ENCODE measurements around the gene TOP1. TPM values are rescaled to one million over a fixed set of nuclear protein-coding genes. Genes with fewer than 3 reads are reported as not detected.

TOP1 gene
- total RNA-seq, 1 donor from 2014 or later, result 84.6 TPM

DNA sequence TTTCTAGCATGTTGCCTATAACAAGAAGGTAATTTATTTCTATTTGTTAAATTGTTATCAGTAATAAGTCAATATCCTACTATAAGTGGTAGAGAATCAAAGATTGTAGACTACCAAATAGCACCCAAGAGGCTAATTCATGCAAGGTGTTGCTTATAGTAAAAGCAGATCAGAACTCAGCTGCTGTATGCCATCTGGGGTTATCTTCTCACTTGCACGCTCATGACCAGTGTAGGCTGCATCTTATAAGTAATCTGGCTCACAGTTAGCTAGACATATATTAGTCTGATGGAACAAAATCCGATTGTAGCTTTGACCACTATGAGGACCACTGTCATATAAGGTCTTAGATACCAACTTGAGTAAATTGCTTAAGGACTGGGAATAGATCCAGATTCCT is 17.0 kb downstream of the TOP1 start:
- Mint-ChIP-seq H3K4me1 (ENCODE audit: unreplicated experiment) (peaks cover 65% of the 10 kb centered on the region), H3K27ac (no peak overlapping the region), H3K27me3 (no peaks in the 10 kb centered on the region), H3K9me3 (no peaks in the 10 kb centered on the region), H3K36me3 (peaks cover 10% of the 10 kb centered on the region), H3K4me3 (no peak overlapping the region)
- TF ChIP-seq, protein P1, sequence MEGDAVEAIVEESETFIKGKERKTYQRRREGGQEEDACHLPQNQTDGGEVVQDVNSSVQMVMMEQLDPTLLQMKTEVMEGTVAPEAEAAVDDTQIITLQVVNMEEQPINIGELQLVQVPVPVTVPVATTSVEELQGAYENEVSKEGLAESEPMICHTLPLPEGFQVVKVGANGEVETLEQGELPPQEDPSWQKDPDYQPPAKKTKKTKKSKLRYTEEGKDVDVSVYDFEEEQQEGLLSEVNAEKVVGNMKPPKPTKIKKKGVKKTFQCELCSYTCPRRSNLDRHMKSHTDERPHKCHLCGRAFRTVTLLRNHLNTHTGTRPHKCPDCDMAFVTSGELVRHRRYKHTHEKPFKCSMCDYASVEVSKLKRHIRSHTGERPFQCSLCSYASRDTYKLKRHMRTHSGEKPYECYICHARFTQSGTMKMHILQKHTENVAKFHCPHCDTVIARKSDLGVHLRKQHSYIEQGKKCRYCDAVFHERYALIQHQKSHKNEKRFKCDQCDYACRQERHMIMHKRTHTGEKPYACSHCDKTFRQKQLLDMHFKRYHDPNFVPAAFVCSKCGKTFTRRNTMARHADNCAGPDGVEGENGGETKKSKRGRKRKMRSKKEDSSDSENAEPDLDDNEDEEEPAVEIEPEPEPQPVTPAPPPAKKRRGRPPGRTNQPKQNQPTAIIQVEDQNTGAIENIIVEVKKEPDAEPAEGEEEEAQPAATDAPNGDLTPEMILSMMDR (conservative IDR thresholded peaks at IDR 0.05), result no peak
- DNase-seq (ENCODE audit: extremely low spot score, unreplicated experiment), result no peak

DNA sequence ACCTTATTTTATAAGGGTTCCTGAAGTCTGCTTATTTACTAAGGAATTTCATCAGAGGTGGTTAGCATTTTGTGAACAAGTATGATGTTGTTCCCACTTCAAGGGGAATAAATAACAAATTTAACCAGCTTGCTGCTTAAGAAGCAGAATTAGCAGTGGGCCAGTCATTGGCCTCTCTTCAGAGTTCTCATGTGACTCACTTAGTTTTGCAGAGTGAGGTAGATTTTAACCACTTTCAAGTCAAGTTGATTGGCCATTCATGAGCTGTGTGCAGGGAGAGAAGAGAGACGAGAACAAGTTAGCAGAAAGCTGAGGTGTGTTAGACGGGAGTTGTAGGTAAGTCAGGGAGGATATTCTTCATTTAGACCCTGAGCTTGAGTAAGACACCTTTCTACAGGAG is 18.1 kb downstream of the TOP1 start:
- H3K27ac Mint-ChIP-seq, result peak overlapping the region; percentile 0
- H3K36me3 Mint-ChIP-seq, result peaks cover 6% of the 10 kb centered on the region
- H3K9me3 Mint-ChIP-seq, result no peaks in the 10 kb centered on the region
- DNase-seq (ENCODE audit: extremely low spot score, unreplicated experiment), result no peak
- no peak overlapping the region for H3K4me3 Mint-ChIP-seq
- peaks cover 72% of the 10 kb centered on the region for H3K4me1 Mint-ChIP-seq (ENCODE audit: unreplicated experiment)
- TF ChIP-seq, protein P1 (conservative IDR thresholded peaks at IDR 0.05), result no peak
- H3K27me3 Mint-ChIP-seq, result no peaks in the 10 kb centered on the region

DNA sequence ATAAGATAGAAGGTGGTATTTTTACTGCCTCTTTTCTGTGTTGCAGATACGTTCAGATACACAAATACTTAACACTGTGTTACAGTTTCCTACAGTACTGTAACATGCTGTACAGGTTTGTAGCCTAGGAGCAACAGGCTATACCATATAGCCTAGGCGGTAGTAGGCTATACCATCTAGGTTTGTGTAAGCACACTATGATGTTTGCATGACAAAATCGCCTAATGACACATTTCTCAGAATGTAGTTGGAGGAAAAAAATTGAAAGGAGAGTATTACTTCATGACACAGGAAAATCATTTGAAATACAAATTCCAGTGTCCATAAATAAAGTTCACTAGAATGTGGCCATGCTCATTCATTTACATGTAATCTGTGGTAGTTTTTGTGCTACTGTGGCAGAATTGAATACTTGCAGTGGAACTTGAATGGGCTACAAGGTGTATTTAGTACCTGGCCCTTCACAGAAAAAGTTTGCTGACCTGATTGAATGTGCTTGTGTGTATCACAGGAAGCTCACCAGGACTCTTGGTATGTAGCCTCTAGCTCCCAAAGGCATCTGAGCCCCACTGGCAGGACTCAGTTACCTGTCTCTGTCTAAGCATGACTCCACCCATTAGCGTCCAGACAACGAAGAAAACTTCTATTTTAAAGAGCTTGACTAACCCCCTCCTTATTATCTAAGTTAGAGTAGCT is 18.8 kb downstream of the TOP1 start:
- H3K9me3 Mint-ChIP-seq, result no peaks in the 10 kb centered on the region
- no peak for DNase-seq (ENCODE audit: extremely low spot score, unreplicated experiment)
- peak overlapping the region; percentile 56 for H3K4me3 Mint-ChIP-seq
- TF ChIP-seq, protein P1 (conservative IDR thresholded peaks at IDR 0.05), result no peak
- H3K36me3 Mint-ChIP-seq, result peaks cover 6% of the 10 kb centered on the region
- peaks cover 77% of the 10 kb centered on the region for H3K4me1 Mint-ChIP-seq (ENCODE audit: unreplicated experiment)
- H3K27ac Mint-ChIP-seq, result peak overlapping the region; percentile 60
- H3K27me3 Mint-ChIP-seq, result no peaks in the 10 kb centered on the region

DNA sequence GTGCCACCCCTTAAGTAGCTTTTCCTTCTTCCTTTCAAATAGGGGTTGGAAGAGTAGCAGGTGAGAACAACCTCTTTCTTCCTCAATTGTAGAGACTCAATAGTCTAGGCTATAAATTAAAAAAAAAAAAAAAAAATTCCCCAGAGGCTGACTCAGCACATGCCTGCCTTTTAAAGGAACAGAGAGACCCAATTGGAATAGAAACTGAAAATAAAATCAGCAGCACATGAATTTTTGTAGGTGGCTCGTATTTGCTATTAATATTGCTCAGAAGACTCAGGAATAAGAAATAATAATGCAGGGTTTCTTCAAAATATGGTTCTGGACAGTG is 19.3 kb downstream of the TOP1 start:
- peak overlapping the region; percentile 56 for H3K4me3 Mint-ChIP-seq
- peaks cover 80% of the 10 kb centered on the region for H3K4me1 Mint-ChIP-seq (ENCODE audit: unreplicated experiment)

DNA sequence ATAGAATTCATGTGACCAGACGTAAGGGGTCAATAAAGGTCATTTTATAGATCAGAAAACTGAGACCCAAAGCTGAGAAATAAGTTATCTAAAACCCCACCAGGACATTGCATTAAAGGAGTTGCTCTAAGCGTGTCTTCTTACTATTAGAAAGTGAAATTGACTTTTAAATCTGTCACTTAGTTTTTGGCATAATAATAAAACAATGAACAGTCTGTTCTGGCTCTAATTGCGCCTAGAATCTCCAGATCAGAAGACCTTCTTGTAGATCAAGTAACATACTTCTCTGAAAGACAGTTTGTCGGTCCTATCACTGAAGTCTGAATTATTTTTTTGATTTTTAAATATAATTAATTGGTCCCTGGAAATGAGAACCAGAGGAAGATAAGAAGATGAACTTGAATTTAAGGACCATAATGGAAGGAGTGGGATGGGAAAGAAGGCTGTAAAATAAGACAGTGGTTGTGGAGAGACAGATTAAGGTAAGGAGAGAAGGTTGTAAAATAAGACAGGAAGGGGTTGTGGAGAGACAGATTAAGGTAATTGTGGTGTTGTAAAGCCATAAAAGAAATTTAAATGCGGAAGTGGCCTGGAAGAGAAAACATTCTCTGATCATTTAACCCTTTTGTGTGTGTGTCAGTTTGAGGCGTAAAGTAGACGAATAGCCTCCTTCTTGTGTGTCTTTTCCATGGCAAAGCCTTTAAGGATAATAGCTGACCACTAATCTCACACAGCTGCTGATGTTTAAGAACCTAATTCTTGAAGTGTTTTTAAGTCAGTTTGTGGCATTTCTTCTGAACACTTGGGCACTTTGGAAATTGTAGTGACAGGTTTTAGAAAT is 20.1 kb downstream of the TOP1 start:
- Mint-ChIP-seq H3K36me3 (peaks cover 6% of the 10 kb centered on the region), H3K4me3 (peak overlapping the region; percentile 27), H3K9me3 (peaks cover 7% of the 10 kb centered on the region), H3K27ac (no peak overlapping the region), H3K27me3 (no peaks in the 10 kb centered on the region), H3K4me1 (ENCODE audit: unreplicated experiment) (peaks cover 80% of the 10 kb centered on the region)
- TF ChIP-seq, protein P1 (conservative IDR thresholded peaks at IDR 0.05), result no peak
- no peak for DNase-seq (ENCODE audit: extremely low spot score, unreplicated experiment)

More for the DNA sequence above, 19.3 kb downstream of the TOP1 start:
- Mint-ChIP-seq H3K9me3 (no peaks in the 10 kb centered on the region), H3K36me3 (peaks cover 6% of the 10 kb centered on the region), H3K27ac (peak overlapping the region; percentile 60), H3K27me3 (no peaks in the 10 kb centered on the region)
- TF ChIP-seq, protein P1 (conservative IDR thresholded peaks at IDR 0.05), result no peak
- no peak for DNase-seq (ENCODE audit: extremely low spot score, unreplicated experiment)

All from type B pancreatic cell (in vitro differentiated cells).